Fibroblast of lung (primary cell): ENCODE results near the gene SMC5.

ENCODE experiments used
- CTCF ChIP-seq, 2 donors: IDR thresholded peaks in 1 of 2; conservative IDR thresholded peaks in 1 of 2; 1 replicate in 1 of 2; 2 replicates in 1 of 2; pipeline ENCODE4 v1.5.1; 2011 to 2012; ENCODE audit warnings: low read length in 2 of 2, control low read depth in 1 of 2, inconsistent platforms in 1 of 2, low read depth in 1 of 2, mild to moderate bottlenecking in 1 of 2
- EZH2 ChIP-seq: IDR thresholded peaks from 2 replicates; pipeline ENCODE4 v1.5.1; 2012; ENCODE audit warnings: low read length, control low read depth, mild to moderate bottlenecking; ENCODE audit errors: missing control alignments

- TF ChIP-seq CTCF (conservative IDR thresholded peaks at IDR 0.05 in 1 of 2, IDR thresholded peaks at IDR 0.05 in 1 of 2; ENCODE audit: low read depth in 1 of 2, low read length in 2 of 2): no peak
- no peak for TF ChIP-seq EZH2
These were observed 1.3 kb upstream of the SMC5 start for GRCh38 chr9:70257502-70257901.
